Measurements from ENCODE around the gene NINJ1. TPM values are rescaled to one million over a fixed set of nuclear protein-coding genes. Genes with fewer than 3 reads are reported as not detected.
A peak's percentile ranks its signal among the peaks of the same experiment; 100 is the strongest.

The NINJ1 gene
- total and polyA plus RNA-seq, 2 of the 8 experiments (the other 6 are each of a cell fraction or from before 2014, with no cell fraction given): 28.2 to 65.6 TPM

GRCh38 chr9:93087971-93088655 is 45.9 kb downstream of the NINJ1 start:
- no peak for FAIRE-seq
- Histone ChIP-seq H3K4me1 (replicated peaks in 1 of 4; ENCODE audit: control insufficient read depth in 3 of 4, insufficient read depth in 4 of 4, low read length in 3 of 4) (no peaks in the 10 kb centered on the region; a peak in 1 of 7 replicates), H2BK5ac (ENCODE audit: low read depth, low read length) (no peak overlapping the region), H3K4ac (replicated peaks; ENCODE audit: insufficient read length, low read depth, low read length) (no peak overlapping the region), H2AK5ac (ENCODE audit: low read depth, low read length) (no peak overlapping the region), H4K5ac (ENCODE audit: insufficient read length, low read depth, low read length) (no peak overlapping the region), H3K79me1 (ENCODE audit: low read depth, low read length) (no peaks in the 10 kb centered on the region), H3K27ac (ENCODE audit: low read depth, low read length) (no peak overlapping the region), H4K8ac (ENCODE audit: extremely low read depth, insufficient read depth, low read length) (0 out of 2 replicates have a peak overlapping the region, but pooled peaks have one; percentile 8), H2BK120ac (replicated peaks; ENCODE audit: low read depth, low read length) (no peak overlapping the region), H2BK12ac (ENCODE audit: low read depth, low read length) (no peak overlapping the region), H3K4me3 (ENCODE audit: extremely low read depth in 1 of 4, insufficient read depth in 2 of 4, low read depth in 3 of 4, low read length in 4 of 4) (no peak overlapping the region), H4K20me1 (replicated peaks in 1 of 2; ENCODE audit: control insufficient read depth in 1 of 2, insufficient read depth in 2 of 2, low read length in 2 of 2) (no peaks in the 10 kb centered on the region), H4K91ac (replicated peaks; ENCODE audit: insufficient read length, low read length) (no peak overlapping the region), H3K18ac (ENCODE audit: extremely low read depth, low read length) (no peak overlapping the region), H2AFZ (ENCODE audit: low read length) (no peak overlapping the region), H2BK20ac (ENCODE audit: low read length) (no peak overlapping the region), H3K9me3 (ENCODE audit: insufficient read depth in 2 of 2, low read depth in 1 of 2, low read length in 1 of 2) (peaks cover 4% of the 10 kb centered on the region in 2 experiments; a peak in 1 of 4 replicates), H2BK15ac (ENCODE audit: low read length) (no peak overlapping the region), H3K27me3 (replicated peaks in 1 of 4; ENCODE audit: control insufficient read depth in 3 of 4, extremely low read depth in 1 of 4, insufficient read depth in 3 of 4, low read length in 3 of 4) (no peaks in the 10 kb centered on the region), H3K56ac (replicated peaks; ENCODE audit: insufficient read length, low read depth, low read length) (no peak overlapping the region), H3K23me2 (ENCODE audit: low read depth, low read length) (no peaks in the 10 kb centered on the region), H3K36me3 (ENCODE audit: control insufficient read depth in 2 of 4, insufficient read depth in 4 of 4, low read length in 3 of 4) (no peaks in the 10 kb centered on the region), H3K14ac (ENCODE audit: insufficient read length) (no peak overlapping the region), H3K9ac (replicated peaks in 1 of 4; ENCODE audit: extremely low read depth in 1 of 4, low read depth in 3 of 4, low read length in 3 of 4) (no peak overlapping the region), H3K4me2 (ENCODE audit: insufficient read depth in 1 of 2, low read depth in 2 of 2, low read length in 2 of 2) (no peak overlapping the region), H3K23ac (ENCODE audit: insufficient read length) (no peak overlapping the region), H3K79me2 (ENCODE audit: control insufficient read depth in 1 of 2, insufficient read depth in 2 of 2, low read length in 2 of 2) (no peaks in the 10 kb centered on the region)
- ChIA-PET CTCF (ENCODE audit: partially characterized antibody) (interaction anchor here (1.1 to 1.7 kb wide), 2 partner anchors 21 to 85 kb away, joined by 3 to 8 read pairs; no protein-coding TSS in a partner anchor), POLR2A (ENCODE audit: partially characterized antibody) (interaction anchor here (0.6 to 1.8 kb wide), 3 partner anchors 9 to 12 kb away, joined by 3 to 7 read pairs (median 3); no protein-coding TSS in a partner anchor)
- WGBS, 2 experiments (ENCODE audit: extremely low coverage in 1 of 2, insufficient coverage in 1 of 2, insufficient read length in 1 of 2, insufficient replicate concordance in 2 of 2, low coverage in 1 of 2, low lambda C conversion rate in 2 of 2, missing lambda C conversion rate in 1 of 2): 94% methylated on average over 12 of the region's 12 CpGs; no CpG with 5 or more reads in 1 of the 2 experiments
- no peak for TF ChIP-seq JUN (IDR thresholded peaks at IDR 0.05; ENCODE audit: low read depth, low read length)
- TF ChIP-seq EP300 (IDR thresholded peaks at IDR 0.05; ENCODE audit: borderline replicate concordance in 1 of 2, low read depth in 2 of 2, low read length in 2 of 2): no peak
- TF ChIP-seq MAX (IDR thresholded peaks at IDR 0.05): no peak
- no peak for TF ChIP-seq ZNF274 (IDR thresholded peaks at IDR 0.05; ENCODE audit: borderline replicate concordance, extremely low read depth, low read length)
- TF ChIP-seq CTCF (IDR thresholded peaks at IDR 0.05; ENCODE audit: control extremely low read depth in 1 of 3, insufficient read depth in 1 of 3, low read depth in 1 of 3, low read length in 3 of 3): no peak
- no peak for DNase-seq (ENCODE audit: low read depth in 1 of 2, low spot score in 2 of 2)

Measured in H1 (cell line).